ENCODE measurements around the gene MTMR3.
A peak's percentile ranks its signal among the peaks of the same experiment; 100 is the strongest.
"Not testable (repeated sequence)": the region's sequence is repeated elsewhere in the genome, so short reads cannot be mapped to it uniquely, and the experiment has no call there.

MTMR3 gene

GRCh38 chr22:29883045-29883774 is at the start of gene MTMR3:
Gene MTMR3, plus strand, starts transcription at chr22:29883174. Its CDS starts 87,886 bp downstream, at chr22:29971060.
- peak; percentile 88 for DNase-seq

GRCh38 chr22:29833392-29833965 is 49.5 kb upstream of the MTMR3 start:
- DNase-seq = no peak

- no peak for DNase-seq
Measured at GRCh38 chr22:29834046-29834445, 48.9 kb upstream of the MTMR3 start.

GRCh38 chr22:29836791-29837370 is 46.1 kb upstream of the MTMR3 start:
- not testable (repeated sequence) for DNase-seq

DNA sequence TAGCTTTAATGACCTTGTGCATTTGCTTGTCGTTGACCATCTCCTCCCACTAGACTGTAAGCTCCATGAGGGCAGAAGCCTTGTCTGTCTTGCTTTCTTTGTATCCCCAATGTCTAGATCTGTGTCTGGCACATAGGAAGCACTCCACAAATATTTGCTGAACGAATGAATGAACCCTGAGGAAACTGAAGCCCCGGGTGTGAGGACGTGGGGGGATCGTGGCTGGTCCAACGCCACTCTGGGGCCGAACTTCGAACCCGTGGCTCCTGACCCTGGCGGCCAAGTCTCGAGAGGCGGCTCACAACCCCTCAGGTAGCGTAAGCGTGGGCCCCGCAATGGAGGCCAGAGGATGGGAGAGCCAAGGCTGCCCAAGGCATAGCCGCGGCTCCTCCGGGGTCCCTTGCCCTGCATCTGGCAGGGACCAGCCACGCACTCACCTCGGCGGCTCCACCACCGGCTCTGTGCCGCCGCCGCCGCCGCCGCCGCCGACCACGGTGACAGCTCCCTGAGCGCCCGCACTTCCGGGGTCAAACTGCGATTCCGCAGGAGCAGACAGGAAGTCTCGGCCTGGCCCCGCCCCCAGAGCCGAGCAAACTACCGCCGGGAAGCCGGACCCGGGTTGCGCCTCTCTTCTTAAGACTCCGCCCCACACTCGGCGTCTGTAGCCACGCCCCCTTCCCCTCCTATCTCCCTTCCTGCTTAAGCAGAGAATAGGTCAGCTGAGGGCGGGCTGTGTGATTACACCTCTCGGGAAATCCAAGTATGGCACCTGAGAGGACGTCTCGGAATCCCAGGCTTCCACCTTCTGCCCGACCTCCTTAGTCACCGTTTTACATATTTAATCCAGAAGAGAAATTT is 45.0 kb upstream of the MTMR3 start, which contains the start of gene ASCC2:
Gene ASCC2, minus strand, starts transcription at position 534 of the 858 bp plus-strand sequence. CDS start 5,949 bp downstream, outside the sequence.
- DNase-seq = peak; percentile 98

DNA sequence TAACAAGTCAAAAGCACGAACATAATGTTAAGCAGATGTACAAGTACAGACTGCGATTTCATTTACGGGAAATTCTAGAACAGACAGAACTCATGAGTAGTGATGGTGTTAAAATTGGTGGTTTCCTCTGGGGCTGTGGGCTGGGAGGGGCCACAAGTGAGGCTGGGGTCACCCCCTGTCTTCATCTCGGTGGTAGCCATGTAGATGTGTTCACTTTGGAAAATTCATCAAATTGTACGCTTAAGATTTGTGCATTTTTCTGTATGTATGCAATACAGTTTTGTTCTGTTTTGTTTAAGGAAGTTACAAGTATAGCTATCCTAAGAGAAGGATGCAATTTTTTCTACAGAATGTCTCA is 44.4 kb upstream of the MTMR3 start:
- no peak for DNase-seq

DNA sequence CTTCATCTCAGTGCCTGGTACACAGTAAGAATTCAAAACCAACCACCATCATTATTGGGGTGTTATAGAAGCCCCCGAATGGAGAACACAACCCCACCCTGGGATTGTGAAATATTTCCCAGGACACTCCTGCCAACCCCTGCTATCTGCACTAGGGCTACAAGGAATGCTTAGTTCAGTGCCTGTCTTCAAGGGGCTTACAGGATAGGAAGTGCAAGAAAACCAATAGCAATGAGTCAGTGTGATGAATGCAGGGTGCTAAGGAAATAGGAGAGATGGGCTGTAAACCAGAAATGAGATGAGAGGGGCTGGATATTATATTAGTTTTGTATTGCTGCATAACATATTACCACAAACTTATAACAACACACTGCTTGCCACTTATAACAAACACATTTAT is 43.9 kb upstream of the MTMR3 start:
- DNase-seq = no peak

DNA sequence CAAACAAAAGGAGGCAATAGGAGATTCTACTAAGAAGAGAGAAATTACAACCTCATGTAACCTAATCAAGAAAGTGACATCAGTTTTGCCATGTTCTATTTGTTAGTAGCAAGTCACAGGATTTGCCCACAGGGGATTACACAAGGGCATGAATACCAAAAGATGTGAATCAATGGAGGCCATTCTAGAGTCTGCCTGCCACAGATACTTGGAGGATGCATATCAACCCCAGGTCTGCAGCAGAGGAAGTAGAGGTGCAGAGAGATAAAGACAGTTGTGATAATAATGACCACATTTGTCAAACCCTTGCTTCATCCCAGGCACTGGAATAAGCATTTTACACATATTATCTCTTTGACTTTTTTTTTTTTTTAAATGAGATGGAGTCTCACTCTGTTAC is 42.5 kb upstream of the MTMR3 start:
- no peak for DNase-seq

- DNase-seq = no peak
Measured at GRCh38 chr22:29842172-29842571, 40.8 kb upstream of the MTMR3 start.

- no peak for DNase-seq
Measured at GRCh38 chr22:29842740-29843139, 40.2 kb upstream of the MTMR3 start.

GRCh38 chr22:29846290-29846689 is 36.7 kb upstream of the MTMR3 start:
- DNase-seq = no peak

DNA sequence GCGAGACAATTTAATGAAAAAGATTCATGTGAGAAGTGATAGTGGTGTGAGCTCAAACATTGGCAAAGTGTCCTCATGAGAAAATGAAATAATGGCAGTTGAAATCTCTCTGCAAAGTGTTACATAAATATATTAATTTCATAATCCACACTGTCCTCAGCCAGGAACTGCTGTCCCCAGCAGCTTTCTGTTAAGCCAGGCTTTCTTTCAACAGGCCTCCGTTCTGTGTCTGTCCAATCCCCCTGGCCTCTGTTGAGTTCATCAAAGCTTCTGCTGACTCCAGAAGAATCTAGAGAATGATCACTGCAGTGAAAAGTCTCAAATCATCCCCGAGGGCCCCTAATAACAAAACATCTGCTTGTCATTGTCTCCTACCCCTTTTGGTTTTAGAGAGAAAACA is 34.9 kb upstream of the MTMR3 start:
- DNase-seq = no peak

GRCh38 chr22:29854432-29854831 is 28.5 kb upstream of the MTMR3 start:
- DNase-seq = no peak

GRCh38 chr22:29855611-29856181 is 27.3 kb upstream of the MTMR3 start:
- no peak for DNase-seq

GRCh38 chr22:29856496-29856895 is 26.5 kb upstream of the MTMR3 start:
- DNase-seq = no peak

GRCh38 chr22:29859030-29859429 is 23.9 kb upstream of the MTMR3 start:
- DNase-seq = not testable (repeated sequence)

- no peak for DNase-seq
Measured at GRCh38 chr22:29860006-29860766, 22.8 kb upstream of the MTMR3 start.

- no peak for DNase-seq
Measured at GRCh38 chr22:29861672-29862297, 21.2 kb upstream of the MTMR3 start.

GRCh38 chr22:29865572-29865971 is 17.4 kb upstream of the MTMR3 start:
- DNase-seq = not testable (repeated sequence)

DNA sequence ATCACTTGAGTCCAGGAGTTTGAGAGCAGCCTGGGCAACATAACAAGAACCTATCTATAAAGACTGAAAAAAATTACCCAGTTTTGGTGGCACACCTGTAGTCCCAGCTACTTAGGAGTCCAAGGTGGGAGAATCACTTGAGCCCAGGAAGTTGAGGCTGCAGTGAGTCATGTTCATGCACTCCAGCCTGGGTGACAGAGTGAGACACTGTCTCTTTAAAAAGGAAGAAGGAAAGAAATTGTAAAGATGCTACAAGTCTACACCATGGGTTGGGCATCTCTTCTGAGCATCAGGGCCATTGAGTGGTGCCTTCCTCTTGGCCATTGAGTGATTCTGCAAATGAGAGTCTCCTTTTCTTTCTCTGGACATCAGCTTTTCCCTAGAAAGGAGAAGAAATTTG is 15.7 kb upstream of the MTMR3 start:
- DNase-seq = no peak

- DNase-seq = no peak
Measured at GRCh38 chr22:29867851-29868250, 15.1 kb upstream of the MTMR3 start.

DNA sequence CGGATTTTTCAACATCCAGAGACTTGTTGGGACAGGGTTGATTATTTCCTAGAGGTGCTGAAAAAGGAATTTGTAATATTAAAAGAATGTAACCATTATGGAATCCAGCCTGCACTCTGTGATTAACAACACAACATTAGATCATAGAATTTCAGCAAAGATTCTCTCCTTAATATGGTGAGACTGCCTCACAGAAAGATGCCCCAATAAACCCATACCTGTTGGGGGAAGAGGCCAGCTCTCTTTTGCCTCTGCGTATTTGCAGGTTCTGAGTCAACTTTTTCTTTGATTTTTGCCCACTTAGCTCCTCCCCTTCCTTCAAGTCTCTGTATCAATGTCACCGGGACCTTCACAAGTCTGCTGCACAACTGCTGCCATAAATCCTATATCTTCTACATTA is 12.4 kb upstream of the MTMR3 start:
- no peak for DNase-seq

Measured in activated CD4-positive, alpha-beta T cell treated with anti-CD3 and anti-CD28 coated beads for 1 hour (primary cell).